ENCODE data around the gene LRMDA.

Gene LRMDA

DNA sequence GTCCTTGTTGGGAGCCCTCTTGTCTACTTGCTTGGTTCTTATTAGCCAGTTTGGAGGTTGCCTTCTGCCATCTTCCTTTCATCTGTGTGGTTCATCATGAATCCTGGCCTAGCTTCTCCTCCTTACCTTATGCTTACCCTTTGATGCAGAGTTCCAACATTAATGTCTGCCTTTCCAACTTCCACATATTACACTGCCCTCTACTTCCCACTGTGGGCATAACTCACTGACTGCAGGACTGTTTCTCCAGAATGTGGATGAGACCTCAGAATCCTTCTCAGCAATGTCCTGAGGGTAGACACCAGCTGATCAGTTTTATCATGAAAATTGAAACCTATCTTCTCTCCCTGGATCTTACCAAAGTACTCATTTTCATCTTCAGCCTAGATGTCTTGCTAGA lies 491.0 kb downstream of the LRMDA start:
- no peak overlapping the region for H2AFZ ChIP-seq (ENCODE audit: low read depth, low read length, severe bottlenecking)
- H3K27ac ChIP-seq (ENCODE audit: low read depth, low read length), result no peak overlapping the region
- no peak overlapping the region for H3K4me2 ChIP-seq (ENCODE audit: low read depth, low read length, poor library complexity, severe bottlenecking)
- H3K9me2 ChIP-seq (replicated peaks; ENCODE audit: insufficient read depth, low read length), result no peaks in the 10 kb centered on the region
- no peak overlapping the region for H3K9ac ChIP-seq (ENCODE audit: low read length)
- no peaks in the 10 kb centered on the region for H3K79me2 ChIP-seq (ENCODE audit: insufficient read depth, low read length)
- no peaks in the 10 kb centered on the region for H3K9me3 ChIP-seq (ENCODE audit: insufficient read depth, low read length)
- H4K20me1 ChIP-seq (ENCODE audit: low read depth, low read length), result no peaks in the 10 kb centered on the region
- TF ChIP-seq, protein P1, sequence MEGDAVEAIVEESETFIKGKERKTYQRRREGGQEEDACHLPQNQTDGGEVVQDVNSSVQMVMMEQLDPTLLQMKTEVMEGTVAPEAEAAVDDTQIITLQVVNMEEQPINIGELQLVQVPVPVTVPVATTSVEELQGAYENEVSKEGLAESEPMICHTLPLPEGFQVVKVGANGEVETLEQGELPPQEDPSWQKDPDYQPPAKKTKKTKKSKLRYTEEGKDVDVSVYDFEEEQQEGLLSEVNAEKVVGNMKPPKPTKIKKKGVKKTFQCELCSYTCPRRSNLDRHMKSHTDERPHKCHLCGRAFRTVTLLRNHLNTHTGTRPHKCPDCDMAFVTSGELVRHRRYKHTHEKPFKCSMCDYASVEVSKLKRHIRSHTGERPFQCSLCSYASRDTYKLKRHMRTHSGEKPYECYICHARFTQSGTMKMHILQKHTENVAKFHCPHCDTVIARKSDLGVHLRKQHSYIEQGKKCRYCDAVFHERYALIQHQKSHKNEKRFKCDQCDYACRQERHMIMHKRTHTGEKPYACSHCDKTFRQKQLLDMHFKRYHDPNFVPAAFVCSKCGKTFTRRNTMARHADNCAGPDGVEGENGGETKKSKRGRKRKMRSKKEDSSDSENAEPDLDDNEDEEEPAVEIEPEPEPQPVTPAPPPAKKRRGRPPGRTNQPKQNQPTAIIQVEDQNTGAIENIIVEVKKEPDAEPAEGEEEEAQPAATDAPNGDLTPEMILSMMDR (IDR thresholded peaks at IDR 0.05; ENCODE audit: insufficient read depth, low read length, poor library complexity, severe bottlenecking), result no peak
- no peak overlapping the region for H3K4me3 ChIP-seq (ENCODE audit: insufficient read depth, low read length, poor library complexity, severe bottlenecking)
- H3F3A ChIP-seq (ENCODE audit: insufficient read depth), result no peaks in the 10 kb centered on the region
- H3K36me3 ChIP-seq (ENCODE audit: low read length), result no peaks in the 10 kb centered on the region
- H3K27me3 ChIP-seq (ENCODE audit: low read length), result no peaks in the 10 kb centered on the region

DNA sequence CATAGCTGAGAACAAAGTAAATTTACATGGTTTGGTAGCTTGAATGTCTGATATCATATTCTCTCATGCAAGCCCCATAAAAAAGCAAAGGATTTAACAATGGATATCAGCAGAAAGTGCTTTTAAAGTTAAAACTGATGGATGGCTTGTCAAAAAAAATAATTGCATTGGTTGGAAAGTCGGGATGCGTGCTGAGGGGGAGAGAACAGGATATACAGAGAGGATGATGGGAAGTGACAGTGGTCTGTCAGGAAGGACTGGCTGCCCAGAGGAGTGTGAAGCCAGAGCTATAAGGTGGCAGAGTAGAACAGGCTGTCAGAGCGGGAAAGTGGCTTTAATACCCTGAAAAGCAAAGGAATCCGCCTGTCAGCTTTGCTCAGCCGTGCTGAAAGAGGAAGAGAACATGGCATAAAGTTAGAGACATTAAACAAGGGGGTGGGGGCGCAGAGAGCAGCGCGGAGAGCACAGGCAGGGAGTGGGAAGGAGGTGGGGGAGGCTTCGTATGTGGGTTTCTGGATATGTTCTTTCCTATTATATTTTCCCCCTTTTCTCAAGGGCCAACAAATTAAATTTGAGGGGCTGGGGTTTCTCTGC lies 493.0 kb downstream of the LRMDA start:
- H4K20me1 ChIP-seq (ENCODE audit: low read depth, low read length), result no peaks in the 10 kb centered on the region
- no peaks in the 10 kb centered on the region for H3F3A ChIP-seq (ENCODE audit: insufficient read depth)
- no peak for TF ChIP-seq EZH2phosphoT487 (conservative IDR thresholded peaks at IDR 0.05; ENCODE audit: low read length)
- TF ChIP-seq, protein P1 (IDR thresholded peaks at IDR 0.05; ENCODE audit: insufficient read depth, low read length, poor library complexity, severe bottlenecking), result no peak
- H3K79me2 ChIP-seq (ENCODE audit: insufficient read depth, low read length), result no peaks in the 10 kb centered on the region
- no peak overlapping the region for H3K27ac ChIP-seq (ENCODE audit: low read depth, low read length)
- no peaks in the 10 kb centered on the region for H3K9me2 ChIP-seq (replicated peaks; ENCODE audit: insufficient read depth, low read length)
- no peaks in the 10 kb centered on the region for H3K9me3 ChIP-seq (ENCODE audit: insufficient read depth, low read length)
- H2AFZ ChIP-seq (ENCODE audit: low read depth, low read length, severe bottlenecking), result no peak overlapping the region
- H3K9ac ChIP-seq (ENCODE audit: low read length), result no peak overlapping the region
- H3K36me3 ChIP-seq (ENCODE audit: low read length), result no peaks in the 10 kb centered on the region
- no peaks in the 10 kb centered on the region for H3K27me3 ChIP-seq (ENCODE audit: low read length)
- H3K4me2 ChIP-seq (ENCODE audit: low read depth, low read length, poor library complexity, severe bottlenecking), result no peak overlapping the region
- H3K4me3 ChIP-seq (ENCODE audit: insufficient read depth, low read length, poor library complexity, severe bottlenecking), result no peak overlapping the region

DNA sequence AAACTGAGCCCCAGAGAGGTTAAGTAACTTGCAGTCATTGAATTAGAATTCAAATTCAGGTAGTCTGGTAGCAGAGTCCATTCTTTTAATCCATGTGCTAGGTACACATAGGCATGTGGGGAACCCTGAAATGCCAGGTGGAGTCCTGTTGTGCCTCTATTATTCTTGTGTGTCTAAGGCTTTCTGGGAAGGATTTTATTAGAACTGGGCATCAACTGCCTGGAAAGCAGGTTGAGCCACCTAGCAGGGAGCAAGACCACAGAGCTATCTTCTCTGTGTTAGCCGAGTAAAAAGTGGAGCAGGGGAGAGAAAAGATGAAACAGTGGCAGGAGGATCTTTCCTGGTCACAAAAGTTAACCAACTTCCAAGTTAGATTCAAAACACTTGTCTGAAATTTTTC lies 494.6 kb downstream of the LRMDA start:
- no peaks in the 10 kb centered on the region for H3F3A ChIP-seq (ENCODE audit: insufficient read depth)
- no peak overlapping the region for H3K9ac ChIP-seq (ENCODE audit: low read length)
- H3K36me3 ChIP-seq (ENCODE audit: low read length), result no peaks in the 10 kb centered on the region
- no peaks in the 10 kb centered on the region for H3K27me3 ChIP-seq (ENCODE audit: low read length)
- TF ChIP-seq, protein P1 (IDR thresholded peaks at IDR 0.05; ENCODE audit: insufficient read depth, low read length, poor library complexity, severe bottlenecking), result no peak
- TF ChIP-seq EZH2phosphoT487 (conservative IDR thresholded peaks at IDR 0.05; ENCODE audit: low read length), result no peak
- H3K9me3 ChIP-seq (ENCODE audit: insufficient read depth, low read length), result no peaks in the 10 kb centered on the region
- no peak overlapping the region for H3K27ac ChIP-seq (ENCODE audit: low read depth, low read length)
- H3K4me3 ChIP-seq (ENCODE audit: insufficient read depth, low read length, poor library complexity, severe bottlenecking), result no peak overlapping the region
- H4K20me1 ChIP-seq (ENCODE audit: low read depth, low read length), result no peaks in the 10 kb centered on the region
- no peak overlapping the region for H2AFZ ChIP-seq (ENCODE audit: low read depth, low read length, severe bottlenecking)
- no peak overlapping the region for H3K4me2 ChIP-seq (ENCODE audit: low read depth, low read length, poor library complexity, severe bottlenecking)
- H3K9me2 ChIP-seq (replicated peaks; ENCODE audit: insufficient read depth, low read length), result no peaks in the 10 kb centered on the region
- no peaks in the 10 kb centered on the region for H3K79me2 ChIP-seq (ENCODE audit: insufficient read depth, low read length)

Measured in SU-DHL-6 (cell line).